Breast epithelium (tissue), 4 donors: ENCODE data around the gene C2orf76. TPM values are rescaled to one million over a fixed set of nuclear protein-coding genes. Genes with fewer than 3 reads are reported as not detected.

Experiments used
- DNase-seq, 2 donors: peaks; one replicate each; pipeline ENCODE4 v3.0.0-alpha.2; 2019; ENCODE audit warnings: low spot score in 2 of 2
- H3K27ac ChIP-seq, 2 donors: fragments of 200-600 bp; sonication (generic) in 1 of 2; one replicate each; pipeline ENCODE4 v1.5.1; 2016 to 2019; ENCODE audit warnings: mild to moderate bottlenecking in 1 of 2
- H3K27me3 ChIP-seq, 2 donors: fragments of 200-600 bp; sonication (generic) in 1 of 2; one replicate each; pipeline versions ENCODE4 v1.5.1 to v1.6.0; 2017 to 2019; ENCODE audit warnings: control low read depth in 1 of 2, mild to moderate bottlenecking in 1 of 2
- H3K36me3 ChIP-seq: fragments of 200-600 bp; one replicate; pipeline ENCODE4 v1.5.1; 2019
- H3K4me1 ChIP-seq, 2 donors: fragments of 200-600 bp; sonication (generic); one replicate each; pipeline ENCODE4 v1.5.1; 2016 to 2019; ENCODE audit warnings: control low read depth in 1 of 2
- H3K4me3 ChIP-seq, 3 donors: fragments of 200-600 bp; sonication (generic); 1 replicate in 2 of 3; 2 replicates in 1 of 3; pipeline ENCODE4 v1.5.1; 2016 to 2019; ENCODE audit warnings: mild to moderate bottlenecking in 3 of 3, moderate library complexity in 2 of 3
- H3K9me3 ChIP-seq, 2 donors: fragments of 200-600 bp; sonication (generic) in 1 of 2; one replicate each; pipeline ENCODE4 v1.5.1; 2016 to 2019; ENCODE audit warnings: control low read depth in 1 of 2
- POLR2A ChIP-seq: fragments of 450-650 bp; IDR thresholded peaks from one replicate; pipeline ENCODE4 v1.6.1; 2016; ENCODE audit warnings: antibody characterized with exemption, mild to moderate bottlenecking, moderate library complexity
- POLR2AphosphoS5 ChIP-seq, 3 donors: sonication (generic); formaldehyde crosslinking; IDR thresholded peaks; one replicate each; pipeline ENCODE4 v1.6.1; 2017; ENCODE audit warnings: antibody characterized with exemption in 3 of 3
- intact Hi-C: fragments of 100-400 bp; cut with DNase I; formaldehyde crosslinking; loops from one replicate; pipeline ENCODE4 v1.15.1; 2023; ENCODE audit warnings: low total_unique reads
- total RNA-seq, 3 donors: library from RNA; depleted of rRNA; stranded (reverse); fragments of >200 nt; gene quantifications; one replicate each; pipeline ENCODE4 v1.1.0, GENCODE V29; 2016
- TF ChIP-seq, protein P1 (sequence below), 3 donors: fragments of 450-650 bp; IDR thresholded peaks; one replicate each; pipeline ENCODE4 v1.5.1; 2016 to 2017; ENCODE audit warnings: antibody characterized with exemption in 3 of 3, mild to moderate bottlenecking in 3 of 3, moderate library complexity in 3 of 3

C2orf76 gene
- total RNA-seq, 3 donors from 2014 or later: 12.5 to 17.0 (median 13.0) TPM

DNA sequence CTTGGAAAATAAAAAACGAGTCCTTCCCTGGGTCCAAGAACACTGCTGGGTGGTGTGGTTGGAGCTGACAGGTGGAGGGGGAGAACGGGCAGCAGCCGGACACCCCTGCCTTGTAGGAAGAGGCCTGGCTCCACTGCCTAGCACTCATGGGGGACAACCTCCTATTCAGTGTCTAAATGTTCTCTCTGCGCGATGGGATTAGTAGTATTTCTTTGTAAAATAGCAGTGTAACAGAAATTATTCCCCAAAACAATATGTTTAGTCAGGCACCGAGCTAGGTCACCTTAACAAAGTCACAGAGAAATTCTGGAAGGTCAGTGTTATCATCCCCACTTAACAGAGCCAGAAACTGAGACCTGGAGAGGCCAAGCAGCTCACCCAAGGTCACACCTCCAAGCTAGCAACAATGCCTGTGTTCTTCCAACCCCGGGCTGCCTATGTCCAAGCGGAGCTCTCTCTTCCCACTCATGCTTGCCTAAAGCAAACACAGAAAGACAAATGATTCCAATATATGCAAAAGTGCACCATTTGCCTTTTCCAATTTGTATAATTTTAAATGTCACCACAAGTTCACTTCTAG, 75.0 kb downstream of the C2orf76 start:
- peak overlapping the region; percentile 5 to 44 for H3K27ac ChIP-seq
- DNase-seq: no peak
- TF ChIP-seq POLR2AphosphoS5 (IDR thresholded peaks at IDR 0.05): no peak
- TF ChIP-seq, protein P1, sequence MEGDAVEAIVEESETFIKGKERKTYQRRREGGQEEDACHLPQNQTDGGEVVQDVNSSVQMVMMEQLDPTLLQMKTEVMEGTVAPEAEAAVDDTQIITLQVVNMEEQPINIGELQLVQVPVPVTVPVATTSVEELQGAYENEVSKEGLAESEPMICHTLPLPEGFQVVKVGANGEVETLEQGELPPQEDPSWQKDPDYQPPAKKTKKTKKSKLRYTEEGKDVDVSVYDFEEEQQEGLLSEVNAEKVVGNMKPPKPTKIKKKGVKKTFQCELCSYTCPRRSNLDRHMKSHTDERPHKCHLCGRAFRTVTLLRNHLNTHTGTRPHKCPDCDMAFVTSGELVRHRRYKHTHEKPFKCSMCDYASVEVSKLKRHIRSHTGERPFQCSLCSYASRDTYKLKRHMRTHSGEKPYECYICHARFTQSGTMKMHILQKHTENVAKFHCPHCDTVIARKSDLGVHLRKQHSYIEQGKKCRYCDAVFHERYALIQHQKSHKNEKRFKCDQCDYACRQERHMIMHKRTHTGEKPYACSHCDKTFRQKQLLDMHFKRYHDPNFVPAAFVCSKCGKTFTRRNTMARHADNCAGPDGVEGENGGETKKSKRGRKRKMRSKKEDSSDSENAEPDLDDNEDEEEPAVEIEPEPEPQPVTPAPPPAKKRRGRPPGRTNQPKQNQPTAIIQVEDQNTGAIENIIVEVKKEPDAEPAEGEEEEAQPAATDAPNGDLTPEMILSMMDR (IDR thresholded peaks at IDR 0.05): no peak
- no peak for TF ChIP-seq POLR2A

DNA sequence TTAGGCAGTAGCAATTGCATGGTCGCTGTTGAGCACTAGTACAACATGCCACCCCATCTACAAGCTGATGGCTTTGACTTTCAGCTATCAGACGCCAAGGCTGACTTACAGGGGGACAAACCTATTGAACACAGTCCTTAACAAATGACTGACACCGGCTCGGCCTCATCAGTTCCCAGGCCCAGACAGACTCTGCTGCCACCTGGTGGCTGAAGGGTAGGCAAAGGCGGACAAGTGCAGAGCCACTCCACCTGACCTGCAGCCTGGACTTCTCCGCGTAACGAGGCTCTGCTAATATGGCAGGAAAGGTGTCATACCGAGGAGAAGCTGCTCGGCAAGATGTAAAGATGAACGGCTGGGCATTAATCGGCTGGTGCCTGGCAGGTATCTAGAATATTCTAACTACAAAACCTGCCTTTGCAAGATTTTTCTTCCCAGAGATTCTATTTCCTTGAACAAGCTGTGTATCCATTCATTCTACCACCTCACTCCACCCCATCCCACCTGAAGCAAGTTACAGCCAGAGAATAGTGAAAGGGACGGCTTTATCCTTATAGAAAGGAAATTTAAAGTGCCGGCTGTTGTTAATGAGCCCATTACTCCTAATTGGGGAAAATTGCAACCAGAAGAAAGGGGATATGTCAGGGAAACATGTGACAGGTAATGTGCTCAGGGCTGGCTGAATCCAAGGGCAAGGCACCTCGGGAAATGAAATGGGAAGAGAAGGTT, 75.6 kb downstream of the C2orf76 start:
- H3K27ac ChIP-seq: peak overlapping the region in 1 of 2 donors; percentile 13
- no peaks in the 10 kb centered on the region for H3K36me3 ChIP-seq
- peak; percentile 73 to 75 for DNase-seq
- H3K4me3 ChIP-seq: no peak overlapping the region
- intact Hi-C loops: no loop called here
- no peaks in the 10 kb centered on the region for H3K9me3 ChIP-seq
- no peaks in the 10 kb centered on the region for H3K27me3 ChIP-seq
- TF ChIP-seq, protein P1 (IDR thresholded peaks at IDR 0.05): peak; percentile 51 to 88 (median 65)
- TF ChIP-seq POLR2A: no peak
- no peaks in the 10 kb centered on the region for H3K4me1 ChIP-seq

More for the DNA sequence above, 75.0 kb downstream of the C2orf76 start:
- Histone ChIP-seq H3K4me3 (no peak overlapping the region), H3K36me3 (no peaks in the 10 kb centered on the region), H3K9me3 (no peaks in the 10 kb centered on the region), H3K4me1 (no peaks in the 10 kb centered on the region), H3K27me3 (no peaks in the 10 kb centered on the region)
- intact Hi-C loops: no loop called here

GRCh38 chr2:119289642-119290041, 77.0 kb downstream of the C2orf76 start:
- Histone ChIP-seq H3K27ac (peak overlapping the region; percentile 70 to 78), H3K9me3 (no peaks in the 10 kb centered on the region), H3K36me3 (no peaks in the 10 kb centered on the region), H3K27me3 (no peaks in the 10 kb centered on the region), H3K4me3 (no peak overlapping the region), H3K4me1 (no peaks in the 10 kb centered on the region)
- DNase-seq: peak in 1 of 2 donors; percentile 44
- TF ChIP-seq POLR2AphosphoS5 (IDR thresholded peaks at IDR 0.05): no peak
- TF ChIP-seq, protein P1 (IDR thresholded peaks at IDR 0.05): peak in 1 of 3 donors; percentile 23
- intact Hi-C loops: loop anchor here (5.0 kb wide), 1 partner anchor 407 kb away; no protein-coding TSS in a partner anchor

DNA sequence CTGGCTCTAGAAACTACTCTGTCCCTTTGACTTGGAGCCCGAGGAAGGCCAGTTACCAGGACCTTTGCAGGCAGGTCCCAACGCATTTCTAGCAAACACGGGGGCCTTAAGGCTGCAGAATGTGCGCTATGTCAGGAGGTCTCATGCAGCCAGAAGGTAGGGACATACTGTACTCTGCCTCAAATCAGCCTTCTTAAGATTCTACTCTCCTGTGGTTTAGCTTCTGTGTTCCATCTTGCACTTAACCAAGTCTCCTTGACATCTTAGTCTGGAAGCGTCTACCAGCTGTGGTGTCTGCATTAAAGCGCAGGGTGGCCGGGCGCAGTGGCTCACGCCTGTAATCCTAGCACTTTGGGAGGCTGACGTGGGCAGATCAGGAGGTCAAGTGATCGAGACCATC, 77.5 kb downstream of the C2orf76 start:
- H3K36me3 ChIP-seq: no peaks in the 10 kb centered on the region
- no peak overlapping the region for H3K4me3 ChIP-seq
- peak in 1 of 2 donors; percentile 56 for DNase-seq
- no peaks in the 10 kb centered on the region for H3K27me3 ChIP-seq
- peak overlapping the region; percentile 70 to 78 for H3K27ac ChIP-seq
- no peaks in the 10 kb centered on the region for H3K9me3 ChIP-seq
- H3K4me1 ChIP-seq: no peaks in the 10 kb centered on the region
- TF ChIP-seq, protein P1 (IDR thresholded peaks at IDR 0.05): no peak
- no peak for TF ChIP-seq POLR2AphosphoS5 (IDR thresholded peaks at IDR 0.05)
- TF ChIP-seq POLR2A: no peak
- intact Hi-C loops: loop anchor here (5.0 kb wide), 1 partner anchor 407 kb away; no protein-coding TSS in a partner anchor

GRCh38 chr2:119288576-119288975, 78.1 kb downstream of the C2orf76 start:
- intact Hi-C loops: loop anchor here (5.0 kb wide), 1 partner anchor 406 kb away; no protein-coding TSS in a partner anchor
- Histone ChIP-seq H3K36me3 (no peaks in the 10 kb centered on the region), H3K27ac (peak overlapping the region; percentile 70 to 78), H3K4me1 (peaks cover 0 to under 1% of the 10 kb centered on the region in 2 donors), H3K4me3 (no peak overlapping the region), H3K27me3 (no peaks in the 10 kb centered on the region), H3K9me3 (no peaks in the 10 kb centered on the region)
- DNase-seq: no peak
- no peak for TF ChIP-seq POLR2A
